Activated CD4-positive, alpha-beta T cell treated with anti-CD3 and anti-CD28 coated beads, Interleukin-2, amount 10 ng/mL, durations not matched to agents 24 days and 14 days (primary cell): Measurements from ENCODE around the gene SLC25A42. TPM values are rescaled to one million over a fixed set of nuclear protein-coding genes. Genes with fewer than 3 reads are reported as not detected.
"Not testable (repeated sequence)": the region's sequence is repeated elsewhere in the genome, so short reads cannot be mapped to it uniquely, and the experiment has no call there.

ENCODE experiments used
- DNase-seq: peaks from one replicate; pipeline ENCODE4 v3.0.0; 2022
- H3K27ac Mint-ChIP-seq: one replicate; pipeline ENCODE4 v1.8.0; 2022; ENCODE audit warnings: mild to moderate bottlenecking, mixed read lengths
- H3K27me3 Mint-ChIP-seq: one replicate; pipeline ENCODE4 v1.8.0; 2022; ENCODE audit warnings: mixed read lengths
- H3K36me3 Mint-ChIP-seq: one replicate; pipeline ENCODE4 v1.8.0; 2022; ENCODE audit warnings: low read depth, mild to moderate bottlenecking, mixed read lengths
- H3K4me1 Mint-ChIP-seq: one replicate; pipeline ENCODE4 v1.8.0; 2021; ENCODE audit warnings: mixed read lengths
- H3K4me3 Mint-ChIP-seq: one replicate; pipeline ENCODE4 v1.8.0; 2022; ENCODE audit warnings: mild to moderate bottlenecking, moderate library complexity, mixed read lengths
- H3K9me3 Mint-ChIP-seq: one replicate; pipeline ENCODE4 v1.8.0; 2021; ENCODE audit warnings: mixed read lengths
- intact Hi-C: fragments of 100-400 bp; cut with micrococcal nuclease; formaldehyde crosslinking; loops from one replicate; pipeline ENCODE4 v1.15.1; 2023
- total RNA-seq: library from RNA; stranded (reverse); gene quantifications from 2 replicates; pipeline ENCODE4 v1.2.3, GENCODE V29; 2022

Gene SLC25A42
- total RNA-seq, result 8.0 and 8.1 TPM in 2 replicates

- Mint-ChIP-seq H3K4me1 (peaks cover 27% of the 10 kb centered on the region), H3K9me3 (no peaks in the 10 kb centered on the region), H3K27me3 (no peaks in the 10 kb centered on the region), H3K36me3 (peaks cover 2% of the 10 kb centered on the region), H3K27ac (peak within 1 kb of the TSS; percentile 83), H3K4me3 (peak within 1 kb of the TSS; percentile 88)
- intact Hi-C loops, result loop anchor here (1.0 to 2.0 kb wide), 2 partner anchors 31 to 75 kb away; partner anchors contain the start of gene TMEM161A
- peak; percentile 100 for DNase-seq
Observed at GRCh38 chr19:19063183-19064097, at the start of gene SLC25A42. TSS of gene SLC25A42 (plus strand) at chr19:19063994. CDS start at chr19:19096125, 32,131 bp downstream.

GRCh38 chr19:19021115-19021514 is 42.7 kb upstream of the SLC25A42 start:
- no peak overlapping the region for H3K27ac Mint-ChIP-seq
- peaks cover 24% of the 10 kb centered on the region for H3K4me1 Mint-ChIP-seq
- H3K4me3 Mint-ChIP-seq, result no peak overlapping the region
- H3K9me3 Mint-ChIP-seq, result no peaks in the 10 kb centered on the region
- intact Hi-C loops, result no loop called here
- H3K27me3 Mint-ChIP-seq, result no peaks in the 10 kb centered on the region
- no peak for DNase-seq
- H3K36me3 Mint-ChIP-seq, result peaks cover 67% of the 10 kb centered on the region

DNA sequence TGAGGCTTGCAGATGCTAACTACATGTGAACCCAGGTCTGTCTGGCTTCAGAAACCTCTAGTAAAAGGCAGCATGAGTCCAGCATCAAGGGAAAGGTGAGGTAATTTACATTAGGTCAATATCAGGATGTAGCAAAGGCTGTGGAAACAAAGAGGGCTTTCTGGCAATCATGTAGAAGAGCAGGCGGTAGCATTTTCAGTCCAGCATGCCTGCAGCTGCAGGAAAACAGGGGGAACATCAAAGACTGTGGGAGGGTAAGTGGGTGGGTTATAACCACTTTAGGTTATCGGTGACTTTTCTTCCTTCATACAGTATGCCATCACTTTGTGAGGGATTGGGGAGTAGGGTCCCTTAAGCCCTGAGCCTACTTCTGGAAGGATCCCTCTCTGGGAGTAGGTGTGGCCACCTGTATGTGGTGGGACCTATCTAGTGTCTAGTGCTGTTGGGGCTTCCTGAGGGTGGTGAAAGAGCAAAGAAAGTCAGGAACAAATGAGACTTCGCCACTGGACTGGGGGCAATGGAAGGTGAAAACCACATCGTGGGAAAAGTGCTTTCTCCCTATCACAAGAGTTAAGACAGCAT is 41.3 kb upstream of the SLC25A42 start:
- Mint-ChIP-seq H3K9me3 (no peaks in the 10 kb centered on the region), H3K27me3 (no peaks in the 10 kb centered on the region), H3K27ac (peak overlapping the region; percentile 50), H3K36me3 (peaks cover 65% of the 10 kb centered on the region), H3K4me1 (peaks cover 23% of the 10 kb centered on the region), H3K4me3 (peak overlapping the region; percentile 6)
- intact Hi-C loops, result no loop called here
- no peak for DNase-seq

DNA sequence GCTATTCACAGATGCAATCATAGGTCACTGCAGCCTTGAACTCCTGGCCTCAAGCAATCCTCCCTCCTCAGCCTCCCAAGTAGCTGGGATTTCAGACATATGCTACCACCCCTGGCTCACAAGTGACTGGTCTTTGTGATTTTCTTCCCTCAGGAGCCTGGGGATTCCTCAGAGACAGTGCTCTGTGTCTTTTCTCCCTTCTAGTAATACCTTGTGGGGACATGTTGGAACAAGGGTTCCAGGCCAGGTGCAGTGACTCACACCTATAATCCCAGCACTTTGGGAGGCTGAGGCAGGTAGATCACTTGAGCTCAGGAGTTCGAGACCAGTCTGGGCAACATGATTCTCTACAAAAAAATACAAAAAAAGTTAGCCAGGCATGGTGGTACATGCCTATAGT is 40.4 kb upstream of the SLC25A42 start:
- H3K27ac Mint-ChIP-seq, H3K9me3 Mint-ChIP-seq, intact Hi-C loops, H3K27me3 Mint-ChIP-seq, H3K4me3 Mint-ChIP-seq, DNase-seq: not testable (repeated sequence)
- peaks cover 67% of the 10 kb centered on the region for H3K36me3 Mint-ChIP-seq
- peaks cover 28% of the 10 kb centered on the region for H3K4me1 Mint-ChIP-seq

DNA sequence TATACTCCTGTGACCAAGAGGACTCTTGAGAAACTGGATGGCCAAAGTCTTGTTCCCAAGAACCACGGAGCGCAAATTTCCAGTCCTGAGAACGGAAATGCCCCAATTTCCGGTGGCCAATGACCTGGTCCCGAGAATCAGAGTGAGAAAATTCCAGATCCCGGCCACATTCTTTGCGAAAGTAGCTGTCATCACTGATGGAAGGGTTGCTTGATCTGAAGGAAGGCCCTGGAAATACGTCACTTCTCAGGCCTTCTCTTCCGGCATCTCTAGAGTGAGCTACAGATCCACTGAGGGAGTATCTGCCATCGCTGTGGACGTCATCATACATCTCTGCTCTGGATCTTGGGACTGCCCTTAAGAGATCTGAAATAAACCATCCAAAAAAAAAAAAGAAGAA is 37.9 kb upstream of the SLC25A42 start:
- no peak overlapping the region for H3K27ac Mint-ChIP-seq
- peaks cover 33% of the 10 kb centered on the region for H3K4me1 Mint-ChIP-seq
- peaks cover 67% of the 10 kb centered on the region for H3K36me3 Mint-ChIP-seq
- intact Hi-C loops, result no loop called here
- H3K9me3 Mint-ChIP-seq, result no peaks in the 10 kb centered on the region
- DNase-seq, result no peak
- no peaks in the 10 kb centered on the region for H3K27me3 Mint-ChIP-seq
- no peak overlapping the region for H3K4me3 Mint-ChIP-seq

GRCh38 chr19:19026299-19026971 is 37.4 kb upstream of the SLC25A42 start:
- intact Hi-C loops, result no loop called here
- no peaks in the 10 kb centered on the region for H3K27me3 Mint-ChIP-seq
- H3K9me3 Mint-ChIP-seq, result no peaks in the 10 kb centered on the region
- no peak overlapping the region for H3K27ac Mint-ChIP-seq
- peaks cover 32% of the 10 kb centered on the region for H3K4me1 Mint-ChIP-seq
- no peak for DNase-seq
- peaks cover 65% of the 10 kb centered on the region for H3K36me3 Mint-ChIP-seq
- H3K4me3 Mint-ChIP-seq, result no peak overlapping the region

- peaks cover 35% of the 10 kb centered on the region for H3K4me1 Mint-ChIP-seq
- H3K9me3 Mint-ChIP-seq, result no peaks in the 10 kb centered on the region
- intact Hi-C loops, result no loop called here
- DNase-seq, result no peak
- no peak overlapping the region for H3K4me3 Mint-ChIP-seq
- H3K27me3 Mint-ChIP-seq, result no peaks in the 10 kb centered on the region
- H3K36me3 Mint-ChIP-seq, result peaks cover 65% of the 10 kb centered on the region
- H3K27ac Mint-ChIP-seq, result no peak overlapping the region
Observed at GRCh38 chr19:19027228-19027627, 36.6 kb upstream of the SLC25A42 start.

GRCh38 chr19:19028526-19028925 is 35.3 kb upstream of the SLC25A42 start:
- H3K4me3 Mint-ChIP-seq, result no peak overlapping the region
- H3K27ac Mint-ChIP-seq, result no peak overlapping the region
- no peaks in the 10 kb centered on the region for H3K9me3 Mint-ChIP-seq
- DNase-seq, result no peak
- intact Hi-C loops, result no loop called here
- peaks cover 56% of the 10 kb centered on the region for H3K36me3 Mint-ChIP-seq
- no peaks in the 10 kb centered on the region for H3K27me3 Mint-ChIP-seq
- H3K4me1 Mint-ChIP-seq, result peaks cover 26% of the 10 kb centered on the region

DNA sequence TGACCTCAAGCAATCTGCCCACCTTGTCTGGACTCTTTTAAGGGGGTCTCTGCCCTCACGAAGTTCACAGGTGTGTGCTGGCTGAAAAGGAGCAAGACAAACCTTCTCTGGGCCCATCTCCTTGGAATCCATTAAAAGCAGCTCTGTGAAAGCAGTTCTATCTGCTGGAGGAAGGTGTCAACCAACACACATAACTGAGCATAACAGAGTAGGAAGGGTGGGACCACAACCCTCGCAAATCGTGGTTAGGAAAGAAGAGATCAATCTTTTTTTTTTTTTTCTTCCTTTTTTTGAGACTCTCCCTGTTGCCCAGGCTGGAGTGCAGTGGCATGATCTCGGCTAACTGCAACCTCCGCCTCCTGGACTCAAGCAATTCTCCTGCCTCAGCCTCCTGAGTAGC is 31.9 kb upstream of the SLC25A42 start:
- peak overlapping the region; percentile 89 for H3K4me3 Mint-ChIP-seq
- H3K9me3 Mint-ChIP-seq, result no peaks in the 10 kb centered on the region
- intact Hi-C loops, result loop anchor here (1.0 to 5.0 kb wide), 4 partner anchors 31 to 200 kb away; partner anchors contain the start of genes COPE, DDX49, SLC25A42 and TMEM161A
- DNase-seq, result no peak
- peak overlapping the region; percentile 88 for H3K27ac Mint-ChIP-seq
- H3K4me1 Mint-ChIP-seq, result peaks cover 41% of the 10 kb centered on the region
- peaks cover 1% of the 10 kb centered on the region for H3K27me3 Mint-ChIP-seq
- peaks cover 43% of the 10 kb centered on the region for H3K36me3 Mint-ChIP-seq

DNA sequence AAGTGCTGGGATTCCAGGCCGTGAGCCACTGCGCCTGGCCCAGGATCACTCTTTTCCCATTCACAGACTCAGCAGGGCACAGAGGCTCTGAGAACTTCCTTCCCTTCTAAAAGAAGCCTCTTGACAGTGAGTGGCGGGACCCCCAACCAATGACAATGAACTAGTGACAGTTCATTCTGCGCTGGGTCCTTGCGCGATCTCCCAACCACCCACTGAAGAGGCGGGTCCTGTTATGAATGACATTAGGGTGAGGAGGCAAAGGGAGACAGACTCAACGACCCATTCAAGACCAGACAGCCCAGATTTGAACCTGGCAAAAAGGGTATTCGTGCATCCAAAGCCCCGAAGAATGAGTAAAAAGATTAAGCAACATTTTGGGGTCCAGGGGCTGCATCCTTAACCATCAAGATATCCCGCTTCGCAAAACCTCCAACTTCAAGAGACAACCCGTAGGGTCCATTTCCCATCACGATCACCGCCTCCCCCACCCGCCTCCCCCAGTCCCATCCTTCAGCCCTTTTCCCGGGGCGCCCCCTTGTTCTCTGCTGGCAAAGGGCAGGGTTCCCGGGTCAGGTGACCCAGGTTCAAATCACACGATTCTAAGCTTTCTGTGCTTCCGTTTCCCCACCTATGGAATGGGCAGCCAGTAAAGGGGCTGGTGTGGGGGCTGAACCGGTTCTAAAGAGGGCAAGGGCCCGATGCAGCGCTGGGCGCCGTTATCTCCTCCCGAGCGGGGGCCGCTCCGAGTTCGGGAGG is 31.2 kb upstream of the SLC25A42 start:
- peaks cover 38% of the 10 kb centered on the region for H3K4me1 Mint-ChIP-seq
- peak; percentile 95 for DNase-seq
- intact Hi-C loops, result loop anchor here (1.0 to 5.0 kb wide), 5 partner anchors 31 to 200 kb away; partner anchors contain the start of genes BORCS8, COPE, DDX49 and RFXANK
- no peaks in the 10 kb centered on the region for H3K9me3 Mint-ChIP-seq
- H3K27ac Mint-ChIP-seq, result peak overlapping the region; percentile 88
- H3K4me3 Mint-ChIP-seq, result peak overlapping the region; percentile 89
- peaks cover 1% of the 10 kb centered on the region for H3K27me3 Mint-ChIP-seq
- peaks cover 41% of the 10 kb centered on the region for H3K36me3 Mint-ChIP-seq

DNA sequence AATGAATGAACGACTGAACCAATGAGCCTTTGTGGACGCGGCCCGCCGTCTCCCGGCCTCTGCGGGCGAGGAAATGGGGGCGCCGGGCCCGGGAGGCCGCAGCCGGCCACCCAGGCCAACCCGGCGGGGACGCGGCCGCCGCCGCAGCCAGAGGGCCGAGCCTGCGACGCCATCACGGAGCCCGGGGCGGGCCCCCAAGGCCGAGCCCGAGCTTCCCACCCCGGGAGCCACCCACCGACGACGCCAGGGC is 30.7 kb upstream of the SLC25A42 start:
- intact Hi-C loops, result loop anchor here (1.0 to 5.0 kb wide), 3 partner anchors 106 to 201 kb away; partner anchors contain the start of genes BORCS8, RFXANK, TMEM161A and UPF1
- no peaks in the 10 kb centered on the region for H3K9me3 Mint-ChIP-seq
- peaks cover 37% of the 10 kb centered on the region for H3K36me3 Mint-ChIP-seq
- peak overlapping the region; percentile 88 for H3K27ac Mint-ChIP-seq
- no peak for DNase-seq
- H3K4me3 Mint-ChIP-seq, result peak overlapping the region; percentile 95
- peaks cover 35% of the 10 kb centered on the region for H3K4me1 Mint-ChIP-seq
- H3K27me3 Mint-ChIP-seq, result peaks cover 1% of the 10 kb centered on the region

- H3K9me3 Mint-ChIP-seq, result no peaks in the 10 kb centered on the region
- intact Hi-C loops, result loop anchor here (1.0 to 5.0 kb wide), 3 partner anchors 105 to 201 kb away; partner anchors contain the start of genes BORCS8, RFXANK, TMEM161A and UPF1
- H3K27ac Mint-ChIP-seq, result peak within 1 kb of the TSS; percentile 96
- DNase-seq, result peak; percentile 97
- H3K4me3 Mint-ChIP-seq, result peak within 1 kb of the TSS; percentile 95
- H3K36me3 Mint-ChIP-seq, result peaks cover 34% of the 10 kb centered on the region
- peaks cover 1% of the 10 kb centered on the region for H3K27me3 Mint-ChIP-seq
- H3K4me1 Mint-ChIP-seq, result peaks cover 32% of the 10 kb centered on the region
Observed at GRCh38 chr19:19033426-19034203, 30.2 kb upstream of the SLC25A42 start, which contains the start of the genes ARMC6 and SUGP2. TSS of gene ARMC6 (plus strand) at chr19:19033603. CDS start at chr19:19034210, 607 bp downstream. TSS of gene SUGP2 (minus strand) at chr19:19033517. CDS start at chr19:19031071, 2,446 bp downstream.
